HUDEP-2 (cell line): ENCODE data around the gene GOLIM4.
"Not testable (repeated sequence)": the region's sequence is repeated elsewhere in the genome, so short reads cannot be mapped to it uniquely, and the experiment has no call there.

Source experiments
- DNase-seq, 76 experiments: peaks; one replicate each; lab custom pipeline; 2025; ENCODE audit not compliant: unreplicated experiment in 76 of 76; lab: John Stamatoyannopoulos, UW

The GOLIM4 gene

GRCh38 chr3:168081171-168081771 is 14.5 kb downstream of the GOLIM4 start:
- no peak for DNase-seq

GRCh38 chr3:168080499-168081170 is 15.1 kb downstream of the GOLIM4 start:
- DNase-seq = no peak

- DNase-seq = no peak
Observed at GRCh38 chr3:168080022-168080421, 15.7 kb downstream of the GOLIM4 start.

GRCh38 chr3:168077091-168077490 is 18.6 kb downstream of the GOLIM4 start:
- no peak for DNase-seq

GRCh38 chr3:168073842-168074605 is 21.7 kb downstream of the GOLIM4 start:
- DNase-seq = no peak

- no peak for DNase-seq
Observed at GRCh38 chr3:168072323-168072650, 23.4 kb downstream of the GOLIM4 start.

GRCh38 chr3:168071591-168072322 is 24.0 kb downstream of the GOLIM4 start:
- no peak for DNase-seq

- DNase-seq = no peak
Observed at GRCh38 chr3:168070919-168071318, 24.8 kb downstream of the GOLIM4 start.

- no peak for DNase-seq
Observed at GRCh38 chr3:168068346-168068745, 27.4 kb downstream of the GOLIM4 start.

GRCh38 chr3:168066882-168067281 is 28.8 kb downstream of the GOLIM4 start:
- DNase-seq = no peak

GRCh38 chr3:168065569-168065968 is 30.2 kb downstream of the GOLIM4 start:
- no peak for DNase-seq

- DNase-seq = no peak
Observed at GRCh38 chr3:168063122-168063521, 32.6 kb downstream of the GOLIM4 start.

- no peak for DNase-seq
Observed at GRCh38 chr3:168062679-168063078, 33.0 kb downstream of the GOLIM4 start.

- DNase-seq = no peak
Observed at GRCh38 chr3:168061332-168061996, 34.3 kb downstream of the GOLIM4 start.

- no peak for DNase-seq
Observed at GRCh38 chr3:168060317-168060716, 35.4 kb downstream of the GOLIM4 start.

- DNase-seq = no peak
Observed at GRCh38 chr3:168058481-168058880, 37.2 kb downstream of the GOLIM4 start.

GRCh38 chr3:168056398-168057230 is 39.1 kb downstream of the GOLIM4 start:
- DNase-seq = not testable (repeated sequence)

GRCh38 chr3:168054447-168054846 is 41.3 kb downstream of the GOLIM4 start:
- DNase-seq = no peak

GRCh38 chr3:168053115-168053514 is 42.6 kb downstream of the GOLIM4 start:
- DNase-seq = peak in 1 of 76 experiments; percentile 8

- DNase-seq = no peak
Observed at GRCh38 chr3:168052515-168052914, 43.2 kb downstream of the GOLIM4 start.
